Activated CD8-positive, alpha-beta memory T cell treated with anti-CD3 and anti-CD28 coated beads for 36 hours (primary cell): ENCODE data around the gene POFUT1. TPM values are rescaled to one million over a fixed set of nuclear protein-coding genes. Genes with fewer than 3 reads are reported as not detected.
"Not testable (repeated sequence)": the region's sequence is repeated elsewhere in the genome, so short reads cannot be mapped to it uniquely, and the experiment has no call there.

Source experiments
- CTCF ChIA-PET: fragments of 350-600 bp; sonication (Branson Sonifier 250); formaldehyde crosslinking; loops from one replicate; lab custom pipeline; 2021; ENCODE audit warnings: antibody characterized with exemption; lab: Charles Lee
- POLR2A ChIA-PET: fragments of 350-600 bp; sonication (Branson Sonifier 250); formaldehyde crosslinking; loops from one replicate; lab custom pipeline; 2021; ENCODE audit warnings: antibody characterized with exemption; lab: Charles Lee
- total RNA-seq, 2 experiments: library from RNA; stranded (reverse); gene quantifications; one replicate each; pipeline ENCODE4 v1.2.3, GENCODE V29; 2021

The POFUT1 gene
- total RNA-seq = 10 to 100 TPM; 78.5 to 82.1 TPM

DNA sequence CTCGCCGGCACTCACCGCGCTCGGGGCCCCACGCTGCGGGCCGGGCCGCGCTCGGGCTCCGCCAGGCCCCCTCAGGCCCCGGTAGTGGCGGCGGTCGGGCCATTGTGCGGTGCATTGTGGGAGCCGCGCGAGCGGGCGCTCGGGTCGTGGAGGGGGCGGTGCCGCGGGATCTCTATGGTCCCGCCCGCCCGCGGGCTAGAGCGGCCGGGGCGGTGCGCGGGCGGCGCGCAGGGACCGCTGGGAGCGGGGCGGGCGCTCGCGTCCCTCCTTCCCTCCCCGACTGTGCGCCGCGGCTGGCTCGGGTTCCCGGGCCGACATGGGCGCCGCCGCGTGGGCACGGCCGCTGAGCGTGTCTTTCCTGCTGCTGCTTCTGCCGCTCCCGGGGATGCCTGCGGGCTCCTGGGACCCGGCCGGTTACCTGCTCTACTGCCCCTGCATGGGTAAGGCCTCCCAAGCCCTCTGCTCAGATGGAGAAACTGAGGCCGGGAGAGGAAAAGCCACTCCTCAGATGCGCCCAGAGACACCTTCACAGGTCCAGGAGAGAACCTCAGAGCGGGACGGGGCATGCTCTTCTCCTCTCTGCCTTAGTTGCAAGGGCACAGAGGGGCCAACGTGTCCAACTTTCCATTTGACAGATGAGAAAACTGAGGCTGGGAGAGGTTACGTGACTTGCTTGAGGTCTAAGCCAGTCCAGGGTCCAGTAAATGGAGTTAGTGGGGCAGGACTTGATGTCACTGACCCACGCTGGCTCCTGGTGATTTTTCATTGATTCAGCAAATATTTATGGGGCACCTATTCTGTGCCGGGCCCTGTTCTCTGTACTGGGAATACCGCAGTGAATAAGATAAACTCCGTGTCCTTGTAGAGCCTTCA lies at the start of gene POFUT1, which contains the start of gene PLAGL2:
POFUT1 (plus strand) TSS at position 255 of the 873 bp plus-strand sequence; CDS start at position 317, 62 bp downstream.
PLAGL2 (minus strand) TSS at position 118 of the 873 bp plus-strand sequence. CDS start 5,565 bp downstream, outside the sequence.
- CTCF ChIA-PET = no interaction called here
- POLR2A ChIA-PET = interaction anchor here (0.6 to 1.4 kb wide), 4 partner anchors 24 to 95 kb away, joined by 3 to 5 read pairs (median 4); no protein-coding TSS in a partner anchor

- CTCF ChIA-PET = no interaction called here
- POLR2A ChIA-PET = interaction anchor here (0.6 kb wide), 1 partner anchor 42 kb away, joined by 3 read pairs; no protein-coding TSS in a partner anchor
These were observed 49.3 kb upstream of the POFUT1 start for GRCh38 chr20:32158351-32158750.

DNA sequence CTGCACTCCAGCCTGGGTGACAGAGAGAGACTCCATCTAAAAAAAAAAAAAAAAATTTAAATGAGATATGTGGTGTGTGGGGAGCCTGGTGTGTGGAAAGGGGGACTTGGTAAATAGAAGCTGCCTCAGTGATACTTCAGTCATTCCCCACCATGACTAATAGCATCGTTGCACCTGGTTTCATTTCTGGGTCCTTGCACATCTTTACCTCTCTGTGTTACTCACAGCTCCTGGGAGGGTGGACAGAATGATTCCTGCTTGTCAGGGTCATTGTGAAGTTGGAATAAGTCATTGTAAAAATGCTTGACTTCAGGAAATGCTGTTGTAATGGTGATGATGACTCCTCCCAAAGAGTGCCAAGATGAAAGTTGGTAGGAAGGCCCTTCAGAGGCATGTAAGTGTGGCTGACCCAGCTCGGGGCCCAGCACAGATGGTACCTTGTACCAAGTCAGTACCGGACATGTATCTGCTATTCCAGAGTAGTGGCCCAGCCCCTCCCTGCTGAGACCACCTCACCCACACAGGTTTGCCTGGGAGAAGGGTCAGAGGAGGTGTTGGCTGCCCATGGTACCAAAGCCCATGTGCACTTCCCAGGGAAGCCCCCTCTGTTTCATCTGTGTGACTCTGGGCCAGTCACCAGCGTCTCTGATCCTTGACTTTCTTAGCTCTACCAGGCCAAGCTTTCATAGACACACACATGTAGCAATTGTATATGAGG lies 48.6 kb upstream of the POFUT1 start:
- CTCF ChIA-PET = no interaction called here
- POLR2A ChIA-PET = interaction anchor here (0.6 to 0.7 kb wide), 3 partner anchors 41 to 173 kb away, joined by 3 to 4 read pairs (median 3); no protein-coding TSS in a partner anchor

- POLR2A ChIA-PET = no interaction called here
- CTCF ChIA-PET = interaction anchor here (0.6 kb wide), 1 partner anchor 58 kb away, joined by 3 read pairs; no protein-coding TSS in a partner anchor
These were observed 47.9 kb upstream of the POFUT1 start for GRCh38 chr20:32159766-32160221.

GRCh38 chr20:32160341-32160740 lies 47.3 kb upstream of the POFUT1 start:
- CTCF ChIA-PET = no interaction called here
- POLR2A ChIA-PET = interaction anchor here (0.6 kb wide), 1 partner anchor 387 kb away, joined by 4 read pairs; no protein-coding TSS in a partner anchor

DNA sequence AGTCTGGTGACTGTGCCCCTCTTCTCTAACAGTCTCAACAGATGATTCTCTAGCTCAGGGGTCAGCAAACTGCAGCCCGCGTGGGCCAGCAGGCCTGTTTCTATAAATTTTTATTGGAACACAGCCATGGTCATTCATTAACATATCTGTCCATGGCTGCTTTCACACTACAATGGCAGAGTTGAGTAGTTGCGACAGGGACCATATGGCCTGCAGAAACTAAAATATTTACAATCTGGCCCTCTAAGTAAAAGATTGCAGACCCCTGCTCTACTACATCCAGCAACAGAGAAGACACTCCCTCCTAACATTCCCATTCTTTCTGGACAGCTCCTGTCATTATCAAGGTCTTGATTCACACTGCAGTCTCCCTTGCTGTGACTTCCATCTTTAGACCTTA lies 45.3 kb upstream of the POFUT1 start:
- ChIA-PET CTCF (interaction anchor here (1.0 kb wide), 1 partner anchor 312 kb away, joined by 3 read pairs; no protein-coding TSS in a partner anchor), POLR2A (no interaction called here)

GRCh38 chr20:32163951-32164350 lies 43.7 kb upstream of the POFUT1 start:
- CTCF ChIA-PET = no interaction called here
- POLR2A ChIA-PET = interaction anchor here (0.7 kb wide), 1 partner anchor 169 kb away, joined by 5 read pairs; no protein-coding TSS in a partner anchor

DNA sequence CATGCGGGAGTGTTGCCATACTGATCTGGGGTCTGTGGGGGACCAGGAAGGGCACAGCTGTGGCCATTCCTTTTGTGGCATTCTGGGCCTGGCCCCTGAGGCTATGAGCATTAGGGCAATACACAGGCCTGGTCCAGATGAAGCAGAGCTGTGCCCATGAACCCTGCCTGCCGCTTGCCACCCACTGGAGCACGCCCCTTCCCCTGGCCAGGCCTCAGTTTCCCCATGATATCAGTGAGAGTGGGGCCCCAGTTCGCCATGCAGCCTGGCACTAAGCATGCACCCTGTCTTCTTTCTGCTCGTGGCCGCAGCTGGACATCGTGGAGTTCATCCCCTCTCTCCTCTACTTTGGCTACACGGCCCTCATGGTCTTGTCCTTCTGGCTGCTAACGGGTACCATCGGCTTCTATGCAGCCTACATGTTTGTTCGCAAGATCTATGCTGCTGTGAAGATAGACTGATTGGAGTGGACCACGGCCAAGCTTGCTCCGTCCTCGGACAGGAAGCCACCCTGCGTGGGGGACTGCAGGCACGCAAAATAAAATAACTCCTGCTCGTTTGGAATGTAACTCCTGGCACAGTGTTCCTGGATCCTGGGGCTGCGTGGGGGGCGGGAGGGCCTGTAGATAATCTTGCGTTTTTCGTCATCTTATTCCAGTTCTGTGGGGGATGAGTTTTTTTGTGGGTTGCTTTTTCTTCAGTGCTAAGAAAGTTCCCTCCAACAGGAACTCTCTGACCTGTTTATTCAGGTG lies 42.5 kb upstream of the POFUT1 start:
- CTCF ChIA-PET = no interaction called here

DNA sequence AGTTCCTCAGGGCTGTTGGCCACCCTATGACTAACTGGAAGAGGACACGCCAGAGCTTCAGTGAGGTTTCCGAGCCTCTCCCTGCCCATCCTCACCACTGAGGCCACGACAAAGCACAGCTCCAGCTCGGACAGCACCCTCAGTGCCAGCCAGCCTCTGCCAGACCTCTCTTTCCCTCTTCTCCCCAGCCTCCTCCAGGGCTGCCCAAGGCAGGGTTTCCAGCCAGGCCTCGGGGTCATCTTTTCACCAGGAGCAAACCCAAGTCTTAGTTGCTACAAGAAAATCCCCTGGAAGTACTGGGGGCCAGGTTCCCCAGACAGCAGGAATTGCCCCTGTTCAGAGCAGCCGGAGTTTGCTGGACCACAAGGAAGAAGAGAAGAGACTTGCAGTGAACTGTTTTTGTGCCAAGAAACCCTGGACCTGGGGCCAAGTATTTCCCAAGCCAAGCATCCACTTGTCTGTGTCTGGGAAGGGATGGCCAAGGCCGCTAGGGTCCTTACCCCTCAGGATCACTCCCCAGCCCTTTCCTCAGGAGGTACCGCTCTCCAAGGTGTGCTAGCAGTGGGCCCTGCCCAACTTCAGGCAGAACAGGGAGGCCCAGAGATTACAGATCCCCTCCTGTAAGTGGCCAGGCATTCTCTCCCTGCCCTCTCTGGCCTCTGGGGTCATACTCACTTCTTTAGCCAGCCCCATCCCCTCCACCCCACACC lies 41.7 kb upstream of the POFUT1 start:
- ChIA-PET CTCF (no interaction called here), POLR2A (no interaction called here)

More for the DNA sequence above, 42.5 kb upstream of the POFUT1 start:
- POLR2A ChIA-PET = no interaction called here

DNA sequence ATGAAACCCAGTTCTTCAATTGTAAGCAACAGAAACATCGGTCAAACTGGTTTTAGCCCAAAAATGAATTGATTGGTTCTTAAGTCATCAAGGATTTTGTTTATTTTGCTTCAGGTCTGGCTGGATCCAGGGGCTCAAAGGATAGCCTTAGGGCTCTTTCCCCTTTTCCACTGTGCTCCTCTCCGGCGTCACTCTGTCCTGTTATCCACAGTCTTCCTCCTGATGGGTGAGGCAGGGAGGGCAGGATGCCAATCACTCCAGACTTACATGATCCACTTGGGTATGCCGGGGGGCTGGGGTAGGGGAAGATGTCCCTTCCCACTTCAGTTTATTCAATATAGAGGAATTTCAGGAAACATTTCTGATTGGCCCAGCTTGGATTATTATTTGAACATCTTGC lies 40.1 kb upstream of the POFUT1 start:
- POLR2A ChIA-PET = no interaction called here
- CTCF ChIA-PET = no interaction called here

DNA sequence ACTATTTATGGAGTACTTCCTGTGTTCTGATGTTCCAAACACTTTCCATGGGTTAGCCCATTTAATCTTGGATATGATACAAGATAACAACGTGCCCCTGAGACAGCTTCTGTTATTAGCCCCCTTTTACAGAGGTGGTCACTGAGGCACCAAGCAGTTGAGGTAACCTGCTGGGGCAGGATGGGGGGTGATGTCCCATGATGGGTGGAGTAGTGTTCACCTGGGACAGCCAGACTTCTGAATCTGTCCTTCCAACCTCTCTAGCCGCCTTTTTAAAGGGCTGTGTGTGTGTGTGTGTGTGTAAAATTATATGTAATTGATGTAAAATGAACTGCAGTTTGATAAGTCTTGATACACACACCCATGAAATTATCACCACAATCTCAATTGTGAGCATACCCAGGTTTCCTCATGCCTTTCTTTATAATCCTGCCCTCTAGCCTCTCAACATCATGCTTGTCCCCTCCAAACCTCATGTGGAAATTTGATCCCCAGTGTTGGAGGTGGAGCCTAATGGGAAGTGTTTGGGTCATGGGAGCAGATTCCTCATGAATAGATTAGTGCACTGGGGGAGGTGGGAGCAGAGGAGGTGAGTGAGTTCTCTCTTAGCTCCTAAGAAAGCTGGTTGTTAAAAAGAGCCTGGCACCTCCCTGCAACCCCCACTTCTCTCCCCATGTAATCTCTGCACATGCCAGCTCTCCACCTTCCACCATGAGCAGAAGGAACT lies 39.3 kb upstream of the POFUT1 start:
- CTCF ChIA-PET = no interaction called here
- POLR2A ChIA-PET = no interaction called here

- POLR2A ChIA-PET, CTCF ChIA-PET: not testable (repeated sequence)
These were observed 30.0 kb upstream of the POFUT1 start for GRCh38 chr20:32177696-32178095.

GRCh38 chr20:32179515-32179914 lies 28.2 kb upstream of the POFUT1 start:
- ChIA-PET CTCF (no interaction called here), POLR2A (interaction anchor here (1.0 kb wide), 1 partner anchor 136 kb away, joined by 6 read pairs; no protein-coding TSS in a partner anchor)

DNA sequence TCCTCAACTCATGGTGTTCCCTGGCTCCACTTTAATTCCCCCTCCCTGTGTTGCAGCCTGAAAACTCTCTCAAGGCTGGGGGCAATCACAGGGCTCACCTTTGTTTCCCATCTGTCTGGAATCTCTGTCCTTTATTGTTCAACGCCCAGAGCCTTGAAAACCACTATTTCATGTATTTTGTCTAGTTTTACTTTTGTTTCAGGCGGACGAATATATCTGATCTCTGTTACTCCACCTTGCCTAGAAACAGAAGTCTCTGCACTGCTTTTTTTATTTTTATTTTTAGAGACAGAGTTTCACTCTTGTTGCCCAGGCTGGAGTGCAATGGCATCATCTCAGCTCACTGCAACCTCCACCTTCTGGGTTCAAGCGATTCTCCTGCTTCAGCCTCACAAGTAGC lies 27.7 kb upstream of the POFUT1 start:
- ChIA-PET CTCF (interaction anchor here (1.1 kb wide), 1 partner anchor 10 kb away, joined by 3 read pairs; no protein-coding TSS in a partner anchor), POLR2A (interaction anchor here (1.0 kb wide), 1 partner anchor 136 kb away, joined by 6 read pairs; no protein-coding TSS in a partner anchor)

GRCh38 chr20:32181606-32182005 lies 26.1 kb upstream of the POFUT1 start:
- ChIA-PET POLR2A (no interaction called here), CTCF (no interaction called here)

DNA sequence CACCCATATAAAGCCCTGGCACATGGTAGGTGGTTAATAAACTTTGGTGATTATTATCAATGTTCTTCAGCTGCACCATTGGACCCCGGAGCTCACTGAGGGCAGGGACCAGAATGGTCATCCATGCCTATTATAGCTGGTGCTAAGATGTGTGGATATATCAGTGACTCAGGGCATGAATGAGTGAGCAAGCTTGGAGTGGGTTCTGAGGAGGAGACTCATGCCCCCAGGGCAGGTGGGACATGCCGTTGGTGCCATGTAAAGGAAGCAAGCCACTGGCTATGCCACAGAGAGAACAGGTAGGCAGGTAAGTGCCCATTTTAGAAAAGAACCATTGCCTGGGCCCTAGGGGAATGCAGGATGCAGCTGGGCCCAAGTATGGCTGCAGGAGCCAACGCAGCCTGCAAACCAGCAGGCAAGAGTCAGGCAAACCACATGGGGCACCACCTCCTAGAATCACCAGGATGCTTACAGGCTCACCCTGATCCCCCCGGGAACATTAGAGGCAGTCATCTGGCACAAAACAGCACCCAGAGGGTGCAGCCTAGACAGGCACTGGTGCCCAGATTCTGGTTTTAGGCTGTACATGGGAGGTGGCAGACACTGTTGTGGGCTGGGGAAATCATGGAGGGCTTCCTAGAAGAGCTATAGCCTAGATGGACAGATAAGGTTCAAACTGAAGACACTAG lies 23.6 kb upstream of the POFUT1 start:
- POLR2A ChIA-PET = no interaction called here
- CTCF ChIA-PET = interaction anchor here (0.8 kb wide), 1 partner anchor 554 kb away, joined by 3 read pairs; no protein-coding TSS in a partner anchor
